Neuron (in vitro differentiated cells): ENCODE results near the gene SLC5A2.
"Not testable (repeated sequence)": the region's sequence is repeated elsewhere in the genome, so short reads cannot be mapped to it uniquely, and the experiment has no call there.

Experiments used
- H2AFZ ChIP-seq: one replicate; pipeline ENCODE4 v1.6.1; 2013; ENCODE audit warnings: low read depth, mild to moderate bottlenecking, inconsistent platforms, low read length, moderate library complexity
- H3K27me3 ChIP-seq: one replicate; pipeline ENCODE4 v1.6.1; 2013; ENCODE audit warnings: low read length; ENCODE audit not compliant: insufficient read depth
- H3K36me3 ChIP-seq: one replicate; pipeline ENCODE4 v1.6.1; 2013; ENCODE audit warnings: low read length; ENCODE audit not compliant: insufficient read depth
- H3K4me1 ChIP-seq: one replicate; pipeline ENCODE4 v1.6.1; 2013; ENCODE audit warnings: low read length; ENCODE audit not compliant: insufficient read depth
- H3K4me3 ChIP-seq: 2 replicates; pipeline ENCODE4 v1.5.1; 2013; ENCODE audit warnings: mild to moderate bottlenecking, low read length, moderate library complexity
- H3K9me3 ChIP-seq: one replicate; pipeline ENCODE4 v1.6.1; 2013; ENCODE audit warnings: low read length

The SLC5A2 gene

GRCh38 chr16:31474773-31475738 lies 7.9 kb upstream of the SLC5A2 start:
- peaks cover 7% of the 10 kb centered on the region for H3K4me1 ChIP-seq
- H2AFZ ChIP-seq, result no peak overlapping the region
- peaks cover 5% of the 10 kb centered on the region for H3K36me3 ChIP-seq
- H3K9me3 ChIP-seq, result no peaks in the 10 kb centered on the region
- no peak overlapping the region for H3K4me3 ChIP-seq
- H3K27me3 ChIP-seq, result no peaks in the 10 kb centered on the region

GRCh38 chr16:31475946-31476302 lies 7.0 kb upstream of the SLC5A2 start:
- Histone ChIP-seq H3K4me1 (peaks cover 7% of the 10 kb centered on the region), H3K4me3 (no peak overlapping the region), H3K36me3 (peaks cover 5% of the 10 kb centered on the region), H3K9me3 (no peaks in the 10 kb centered on the region), H2AFZ (no peak overlapping the region), H3K27me3 (no peaks in the 10 kb centered on the region)

DNA sequence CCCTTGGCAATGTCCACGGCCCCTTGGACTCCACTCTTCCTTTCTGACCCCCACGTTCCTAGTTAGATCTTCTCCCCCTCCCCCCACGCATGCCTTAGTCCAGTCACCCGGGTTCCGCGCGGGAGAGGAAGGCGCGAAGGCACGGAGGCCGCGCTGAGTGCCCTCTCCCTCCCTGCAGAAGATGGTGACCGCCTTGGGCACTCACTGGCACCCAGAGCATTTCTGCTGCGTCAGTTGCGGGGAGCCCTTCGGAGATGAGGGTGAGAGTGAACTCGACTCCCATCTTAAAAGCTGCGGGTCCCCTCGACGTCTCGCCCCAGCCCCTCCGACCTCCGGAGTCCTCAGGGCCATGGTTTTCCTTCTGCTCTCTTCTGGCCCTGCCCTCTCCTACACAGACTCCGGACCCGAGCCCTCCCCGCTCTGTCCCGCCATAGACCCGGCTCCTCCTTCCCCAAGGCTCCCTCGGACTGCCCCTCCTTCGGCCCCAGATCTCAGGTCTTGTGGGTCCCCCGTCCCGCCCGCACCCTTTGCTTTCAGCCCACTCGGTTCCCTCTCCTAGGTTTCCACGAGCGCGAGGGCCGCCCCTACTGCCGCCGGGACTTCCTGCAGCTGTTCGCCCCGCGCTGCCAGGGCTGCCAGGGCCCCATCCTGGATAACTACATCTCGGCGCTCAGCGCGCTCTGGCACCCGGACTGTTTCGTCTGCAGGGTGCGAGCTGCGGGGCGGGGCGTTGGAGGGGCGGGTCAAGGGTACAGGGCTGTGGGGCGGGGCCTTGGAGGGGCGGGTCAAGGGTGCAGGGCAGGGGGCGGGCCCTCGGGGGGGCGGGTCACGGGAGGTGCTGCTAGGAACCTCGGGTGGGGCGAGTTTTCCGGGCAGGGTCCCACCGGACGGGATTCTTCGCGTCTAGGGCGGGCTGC lies 6.4 kb upstream of the SLC5A2 start:
- H3K27me3 ChIP-seq, result no peaks in the 10 kb centered on the region

DNA sequence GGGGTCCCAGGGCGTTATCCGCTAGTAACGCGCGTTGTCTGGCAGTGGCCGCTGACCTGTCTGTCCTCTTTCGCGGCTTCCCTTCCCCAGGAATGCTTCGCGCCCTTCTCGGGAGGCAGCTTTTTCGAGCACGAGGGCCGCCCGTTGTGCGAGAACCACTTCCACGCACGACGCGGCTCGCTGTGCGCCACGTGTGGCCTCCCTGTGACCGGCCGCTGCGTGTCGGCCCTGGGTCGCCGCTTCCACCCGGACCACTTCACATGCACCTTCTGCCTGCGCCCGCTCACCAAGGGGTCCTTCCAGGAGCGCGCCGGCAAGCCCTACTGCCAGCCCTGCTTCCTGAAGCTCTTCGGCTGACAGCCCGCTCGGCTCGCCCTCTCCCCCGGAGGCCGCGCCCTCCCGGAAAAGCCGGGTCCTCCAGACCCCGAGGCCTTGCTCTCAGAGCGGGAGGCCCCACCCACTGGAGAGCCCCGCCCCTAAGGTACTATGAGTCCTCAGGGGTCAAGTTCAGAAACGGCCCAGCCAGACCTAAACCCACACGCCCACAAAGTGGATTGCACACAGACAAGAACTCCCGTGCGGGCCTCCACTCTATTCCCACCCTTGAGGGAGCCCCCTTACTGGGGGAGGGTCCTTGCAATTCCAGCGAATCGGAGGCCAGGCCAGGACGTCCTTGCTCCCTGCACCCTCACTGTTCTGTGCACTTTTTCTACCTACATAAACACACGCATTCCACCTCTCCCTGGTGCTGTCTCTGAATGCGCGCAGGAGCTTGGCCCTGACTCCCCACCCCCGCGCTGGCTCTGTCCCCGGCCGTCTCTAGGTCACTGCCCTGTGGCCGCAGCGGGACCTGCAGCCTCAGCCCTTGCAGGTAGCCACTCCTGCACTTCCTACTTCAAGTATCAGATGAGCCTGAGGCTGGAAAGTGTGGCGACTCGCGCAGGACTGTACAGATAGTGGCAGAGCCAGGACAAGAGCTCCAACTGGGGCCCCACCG lies 5.4 kb upstream of the SLC5A2 start:
- no peaks in the 10 kb centered on the region for H3K27me3 ChIP-seq
- no peak overlapping the region for H3K4me3 ChIP-seq
- H3K4me1 ChIP-seq, result no peaks in the 10 kb centered on the region
- no peaks in the 10 kb centered on the region for H3K9me3 ChIP-seq
- no peak overlapping the region for H2AFZ ChIP-seq
- peaks cover 5% of the 10 kb centered on the region for H3K36me3 ChIP-seq

More for the DNA sequence above, 6.4 kb upstream of the SLC5A2 start:
- Histone ChIP-seq H3K36me3 (peaks cover 5% of the 10 kb centered on the region), H3K9me3 (no peaks in the 10 kb centered on the region), H3K4me3 (no peak overlapping the region), H3K4me1 (peaks cover 2% of the 10 kb centered on the region), H2AFZ (no peak overlapping the region)

- Histone ChIP-seq H3K9me3 (no peaks in the 10 kb centered on the region), H3K4me3 (no peak overlapping the region), H3K27me3 (no peaks in the 10 kb centered on the region), H3K36me3 (peaks cover 5% of the 10 kb centered on the region), H2AFZ (no peak overlapping the region), H3K4me1 (no peaks in the 10 kb centered on the region)
Observed at GRCh38 chr16:31478956-31479355, 4.0 kb upstream of the SLC5A2 start.

DNA sequence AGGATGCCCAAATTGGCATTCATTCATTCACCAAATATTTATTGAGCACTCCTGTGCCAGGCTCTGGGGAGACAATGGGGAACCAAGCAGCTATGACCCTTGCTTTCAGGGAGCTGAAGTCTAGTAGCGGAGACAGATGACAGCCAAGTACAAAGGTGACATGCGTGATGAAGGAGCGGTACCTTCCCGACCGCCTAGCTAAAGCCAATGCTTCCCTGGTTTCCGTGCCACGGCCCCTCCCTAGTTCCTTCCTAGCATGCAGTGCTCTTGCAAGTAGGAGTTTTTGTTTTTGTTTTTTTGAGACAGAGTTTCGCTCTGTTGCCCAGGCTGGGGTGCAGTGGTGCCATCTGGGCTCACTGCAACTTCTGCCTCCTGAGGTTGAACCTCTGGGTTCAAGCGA lies 3.2 kb upstream of the SLC5A2 start:
- no peaks in the 10 kb centered on the region for H3K27me3 ChIP-seq
- H2AFZ ChIP-seq, result no peak overlapping the region
- no peaks in the 10 kb centered on the region for H3K9me3 ChIP-seq
- no peak overlapping the region for H3K4me3 ChIP-seq
- H3K4me1 ChIP-seq, result peaks cover 4% of the 10 kb centered on the region
- peaks cover 5% of the 10 kb centered on the region for H3K36me3 ChIP-seq

- H3K27me3 ChIP-seq, result no peaks in the 10 kb centered on the region
- no peaks in the 10 kb centered on the region for H3K9me3 ChIP-seq
- peaks cover 5% of the 10 kb centered on the region for H3K4me1 ChIP-seq
- peaks cover under 1% of the 10 kb centered on the region for H3K36me3 ChIP-seq
- no peak overlapping the region for H3K4me3 ChIP-seq
- no peak overlapping the region for H2AFZ ChIP-seq
Observed at GRCh38 chr16:31480851-31481536, 1.9 kb upstream of the SLC5A2 start.

GRCh38 chr16:31484048-31484447 lies 1.1 kb downstream of the SLC5A2 start:
- not testable (repeated sequence) for H2AFZ ChIP-seq, H3K4me1 ChIP-seq, H3K9me3 ChIP-seq, H3K36me3 ChIP-seq, H3K4me3 ChIP-seq, H3K27me3 ChIP-seq

- Histone ChIP-seq H3K4me1 (peaks cover 5% of the 10 kb centered on the region), H3K27me3 (no peaks in the 10 kb centered on the region), H3K9me3 (peaks cover 2% of the 10 kb centered on the region), H2AFZ (no peak overlapping the region), H3K36me3 (peaks cover 13% of the 10 kb centered on the region), H3K4me3 (no peak overlapping the region)
Observed at GRCh38 chr16:31484491-31485171, 1.7 kb downstream of the SLC5A2 start.

DNA sequence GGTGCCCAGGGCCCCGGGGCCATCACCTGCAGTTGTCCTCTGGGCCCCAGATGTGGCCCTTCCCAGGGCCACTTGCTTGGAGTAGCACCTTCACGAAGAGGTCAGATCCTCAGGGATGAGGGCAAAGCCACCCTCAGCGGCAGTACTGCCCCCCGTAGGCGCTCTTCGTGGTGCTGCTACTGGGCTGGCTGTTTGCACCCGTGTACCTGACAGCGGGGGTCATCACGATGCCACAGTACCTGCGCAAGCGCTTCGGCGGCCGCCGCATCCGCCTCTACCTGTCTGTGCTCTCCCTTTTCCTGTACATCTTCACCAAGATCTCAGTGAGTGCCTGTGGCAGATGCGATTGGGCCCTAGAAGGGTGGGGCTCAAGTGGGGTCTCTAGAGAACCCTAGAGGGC lies 2.6 kb downstream of the SLC5A2 start:
- H3K4me3 ChIP-seq, result no peak overlapping the region
- peaks cover 2% of the 10 kb centered on the region for H3K9me3 ChIP-seq
- H3K36me3 ChIP-seq, result peaks cover 22% of the 10 kb centered on the region
- peaks cover 5% of the 10 kb centered on the region for H3K4me1 ChIP-seq
- H3K27me3 ChIP-seq, result no peaks in the 10 kb centered on the region
- no peak overlapping the region for H2AFZ ChIP-seq

GRCh38 chr16:31486045-31486444 lies 3.1 kb downstream of the SLC5A2 start:
- Histone ChIP-seq H3K27me3 (no peaks in the 10 kb centered on the region), H3K4me3 (no peak overlapping the region), H3K4me1 (peaks cover 5% of the 10 kb centered on the region), H2AFZ (no peak overlapping the region), H3K36me3 (peaks cover 27% of the 10 kb centered on the region), H3K9me3 (peaks cover 2% of the 10 kb centered on the region)
